Measurements from ENCODE around the gene LRP6.

The LRP6 gene

DNA sequence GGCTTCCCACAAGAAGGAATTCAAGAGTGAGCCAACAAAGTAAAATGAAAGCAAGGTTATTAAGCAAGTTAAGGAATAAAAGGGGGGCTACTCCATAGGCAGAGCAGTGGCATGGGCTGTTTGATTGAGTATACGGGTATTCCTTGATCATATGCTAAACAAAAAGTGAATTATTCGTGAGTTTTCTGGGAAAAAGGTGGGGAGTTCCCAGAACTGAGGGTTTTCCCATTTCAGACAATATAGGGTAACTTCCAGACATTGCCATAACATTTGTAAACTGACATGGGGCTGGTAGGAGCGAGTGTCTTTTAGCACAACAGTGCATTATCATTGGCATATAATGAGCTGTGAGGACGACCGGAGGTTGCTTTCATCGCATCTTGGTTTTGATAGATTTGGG lies 198.1 kb downstream of the LRP6 start:
- DNase-seq (ENCODE audit: low read depth) = no peak
- no peak overlapping the region for H3K4me3 ChIP-seq (ENCODE audit: low read length)
- TF ChIP-seq, protein P1, sequence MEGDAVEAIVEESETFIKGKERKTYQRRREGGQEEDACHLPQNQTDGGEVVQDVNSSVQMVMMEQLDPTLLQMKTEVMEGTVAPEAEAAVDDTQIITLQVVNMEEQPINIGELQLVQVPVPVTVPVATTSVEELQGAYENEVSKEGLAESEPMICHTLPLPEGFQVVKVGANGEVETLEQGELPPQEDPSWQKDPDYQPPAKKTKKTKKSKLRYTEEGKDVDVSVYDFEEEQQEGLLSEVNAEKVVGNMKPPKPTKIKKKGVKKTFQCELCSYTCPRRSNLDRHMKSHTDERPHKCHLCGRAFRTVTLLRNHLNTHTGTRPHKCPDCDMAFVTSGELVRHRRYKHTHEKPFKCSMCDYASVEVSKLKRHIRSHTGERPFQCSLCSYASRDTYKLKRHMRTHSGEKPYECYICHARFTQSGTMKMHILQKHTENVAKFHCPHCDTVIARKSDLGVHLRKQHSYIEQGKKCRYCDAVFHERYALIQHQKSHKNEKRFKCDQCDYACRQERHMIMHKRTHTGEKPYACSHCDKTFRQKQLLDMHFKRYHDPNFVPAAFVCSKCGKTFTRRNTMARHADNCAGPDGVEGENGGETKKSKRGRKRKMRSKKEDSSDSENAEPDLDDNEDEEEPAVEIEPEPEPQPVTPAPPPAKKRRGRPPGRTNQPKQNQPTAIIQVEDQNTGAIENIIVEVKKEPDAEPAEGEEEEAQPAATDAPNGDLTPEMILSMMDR (IDR thresholded peaks at IDR 0.05; ENCODE audit: insufficient read depth, low read depth, low read length, missing control alignments) = no peak

All from epithelial cell of esophagus (primary cell).